Esophagus muscularis mucosa (tissue), 3 donors: ENCODE measurements around the gene NAV2.

ENCODE experiments used
- CTCF ChIP-seq, 3 experiments: fragments of 200-600 bp in 2 of 3; fragments of 450-650 bp in 1 of 3; sonication (generic) in 2 of 3; IDR thresholded peaks; one replicate each; pipeline ENCODE4 v1.5.1; 2017 to 2019; ENCODE audit warnings: antibody characterized with exemption in 3 of 3, mild to moderate bottlenecking in 2 of 3, moderate library complexity in 1 of 3
- EP300 ChIP-seq: sonication (generic); formaldehyde crosslinking; IDR thresholded peaks from one replicate; pipeline ENCODE4 v1.6.1; 2017; ENCODE audit warnings: antibody characterized with exemption

GRCh38 chr11:19762266-19762665 is 49.6 kb downstream of the NAV2 start:
- no peak for TF ChIP-seq CTCF (IDR thresholded peaks at IDR 0.05)
- no peak for TF ChIP-seq EP300
